LNCaP clone FGC (cell line): ENCODE measurements around the gene SYPL2.

Source experiments
- DNase-seq: peaks from one replicate; pipeline ENCODE4 v3.0.0-alpha.2; 2011; ENCODE audit warnings: low read depth
- H3K4me3 ChIP-seq: 2 replicates; pipeline ENCODE4 v1.5.1; 2011; ENCODE audit warnings: mild to moderate bottlenecking, low read depth, low read length, control low read depth
- TF ChIP-seq, protein P1 (sequence below): IDR thresholded peaks from 2 replicates; pipeline ENCODE4 v1.5.1; 2012; ENCODE audit warnings: mild to moderate bottlenecking; ENCODE audit not compliant: control insufficient read depth, insufficient read depth; ENCODE audit errors: extremely low read depth

Gene SYPL2

GRCh38 chr1:109530457-109531087 lies 64.2 kb downstream of the SYPL2 start:
- H3K4me3 ChIP-seq: no peak overlapping the region
- TF ChIP-seq, protein P1, sequence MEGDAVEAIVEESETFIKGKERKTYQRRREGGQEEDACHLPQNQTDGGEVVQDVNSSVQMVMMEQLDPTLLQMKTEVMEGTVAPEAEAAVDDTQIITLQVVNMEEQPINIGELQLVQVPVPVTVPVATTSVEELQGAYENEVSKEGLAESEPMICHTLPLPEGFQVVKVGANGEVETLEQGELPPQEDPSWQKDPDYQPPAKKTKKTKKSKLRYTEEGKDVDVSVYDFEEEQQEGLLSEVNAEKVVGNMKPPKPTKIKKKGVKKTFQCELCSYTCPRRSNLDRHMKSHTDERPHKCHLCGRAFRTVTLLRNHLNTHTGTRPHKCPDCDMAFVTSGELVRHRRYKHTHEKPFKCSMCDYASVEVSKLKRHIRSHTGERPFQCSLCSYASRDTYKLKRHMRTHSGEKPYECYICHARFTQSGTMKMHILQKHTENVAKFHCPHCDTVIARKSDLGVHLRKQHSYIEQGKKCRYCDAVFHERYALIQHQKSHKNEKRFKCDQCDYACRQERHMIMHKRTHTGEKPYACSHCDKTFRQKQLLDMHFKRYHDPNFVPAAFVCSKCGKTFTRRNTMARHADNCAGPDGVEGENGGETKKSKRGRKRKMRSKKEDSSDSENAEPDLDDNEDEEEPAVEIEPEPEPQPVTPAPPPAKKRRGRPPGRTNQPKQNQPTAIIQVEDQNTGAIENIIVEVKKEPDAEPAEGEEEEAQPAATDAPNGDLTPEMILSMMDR: no peak
- no peak for DNase-seq

DNA sequence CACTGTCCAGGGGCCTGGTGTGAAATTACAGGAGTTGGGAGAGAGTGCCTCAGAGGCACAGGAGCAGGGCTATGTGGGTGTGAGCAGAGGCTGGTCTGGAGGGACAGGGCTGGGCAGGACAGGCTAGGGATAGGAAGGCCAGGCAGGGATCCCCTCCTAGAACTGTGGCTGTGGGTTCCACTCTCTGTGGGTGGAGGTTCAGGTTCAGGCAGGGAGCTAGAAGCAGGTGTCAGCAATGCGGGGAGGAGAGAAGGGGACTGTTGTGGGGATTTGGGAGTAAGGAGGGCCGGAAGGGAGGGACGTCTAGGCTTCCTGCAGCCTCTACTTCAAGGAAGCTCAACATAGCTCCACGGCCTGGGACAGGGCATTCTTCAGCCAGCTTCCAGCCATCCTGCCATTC lies 65.0 kb downstream of the SYPL2 start:
- no peak overlapping the region for H3K4me3 ChIP-seq
- TF ChIP-seq, protein P1: no peak
- DNase-seq: no peak
